Measurements from ENCODE around the gene DDX39B. TPM values are rescaled to one million over a fixed set of nuclear protein-coding genes. Genes with fewer than 3 reads are reported as not detected.

Gene DDX39B
- total and polyA plus RNA-seq, 9 of the 15 experiments (the other 6 are each of a cell fraction or from before 2014, with no cell fraction given): 479 to 869 (median 592) TPM

GRCh38 chr6:31529329-31530150 lies 12.3 kb downstream of the DDX39B start (continued):
- TF ChIP-seq CEBPB (tag; IDR thresholded peaks at IDR 0.05): no peak
- TF ChIP-seq ZSCAN29 (IDR thresholded peaks at IDR 0.05): no peak
- TF ChIP-seq, protein P1, sequence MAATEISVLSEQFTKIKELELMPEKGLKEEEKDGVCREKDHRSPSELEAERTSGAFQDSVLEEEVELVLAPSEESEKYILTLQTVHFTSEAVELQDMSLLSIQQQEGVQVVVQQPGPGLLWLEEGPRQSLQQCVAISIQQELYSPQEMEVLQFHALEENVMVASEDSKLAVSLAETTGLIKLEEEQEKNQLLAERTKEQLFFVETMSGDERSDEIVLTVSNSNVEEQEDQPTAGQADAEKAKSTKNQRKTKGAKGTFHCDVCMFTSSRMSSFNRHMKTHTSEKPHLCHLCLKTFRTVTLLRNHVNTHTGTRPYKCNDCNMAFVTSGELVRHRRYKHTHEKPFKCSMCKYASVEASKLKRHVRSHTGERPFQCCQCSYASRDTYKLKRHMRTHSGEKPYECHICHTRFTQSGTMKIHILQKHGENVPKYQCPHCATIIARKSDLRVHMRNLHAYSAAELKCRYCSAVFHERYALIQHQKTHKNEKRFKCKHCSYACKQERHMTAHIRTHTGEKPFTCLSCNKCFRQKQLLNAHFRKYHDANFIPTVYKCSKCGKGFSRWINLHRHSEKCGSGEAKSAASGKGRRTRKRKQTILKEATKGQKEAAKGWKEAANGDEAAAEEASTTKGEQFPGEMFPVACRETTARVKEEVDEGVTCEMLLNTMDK (IDR thresholded peaks at IDR 0.05; ENCODE audit: borderline replicate concordance, insufficient read depth, low read depth, low read length, poor library complexity, severe bottlenecking): no peak
- TF ChIP-seq ZNF12 (CRISPR knock-in tag; IDR thresholded peaks at IDR 0.05): no peak
- TF ChIP-seq RFX7 (CRISPR knock-in tag; IDR thresholded peaks at IDR 0.05): peak; percentile 70; the same call in 1 of the 2 replicates
- no peak for TF ChIP-seq ZNF174 (CRISPR knock-in tag; IDR thresholded peaks at IDR 0.05)
- TF ChIP-seq RREB1 (CRISPR knock-in tag; IDR thresholded peaks at IDR 0.05): no peak
- peak; percentile 71 for TF ChIP-seq POLR2G (IDR thresholded peaks at IDR 0.05; ENCODE audit: low read depth, low read length)
- no peak for TF ChIP-seq ZNF3 (CRISPR knock-in tag; IDR thresholded peaks at IDR 0.05)
- TF ChIP-seq MYNN (IDR thresholded peaks at IDR 0.05): peak; percentile 54; the same call in 1 of the 2 replicates
- TF ChIP-seq MYNN (CRISPR knock-in tag; IDR thresholded peaks at IDR 0.05): no peak
- TF ChIP-seq NFE2L1 (tag; IDR thresholded peaks at IDR 0.05; ENCODE audit: borderline replicate concordance, low read depth): no peak
- peak; percentile 52; the same call in 1 of the 2 replicates for TF ChIP-seq POLR2AphosphoS5 (IDR thresholded peaks at IDR 0.05; ENCODE audit: control insufficient read depth, insufficient read depth, low read depth, low read length)
- peak; percentile 54 for TF ChIP-seq RBFOX2 (IDR thresholded peaks at IDR 0.05; ENCODE audit: low read depth, low read length)
- TF ChIP-seq MBD2 (IDR thresholded peaks at IDR 0.05; ENCODE audit: borderline replicate concordance, low read depth): 0 out of 2 replicates have a peak, but pooled peaks have one; percentile 11
- TF ChIP-seq, protein P2, sequence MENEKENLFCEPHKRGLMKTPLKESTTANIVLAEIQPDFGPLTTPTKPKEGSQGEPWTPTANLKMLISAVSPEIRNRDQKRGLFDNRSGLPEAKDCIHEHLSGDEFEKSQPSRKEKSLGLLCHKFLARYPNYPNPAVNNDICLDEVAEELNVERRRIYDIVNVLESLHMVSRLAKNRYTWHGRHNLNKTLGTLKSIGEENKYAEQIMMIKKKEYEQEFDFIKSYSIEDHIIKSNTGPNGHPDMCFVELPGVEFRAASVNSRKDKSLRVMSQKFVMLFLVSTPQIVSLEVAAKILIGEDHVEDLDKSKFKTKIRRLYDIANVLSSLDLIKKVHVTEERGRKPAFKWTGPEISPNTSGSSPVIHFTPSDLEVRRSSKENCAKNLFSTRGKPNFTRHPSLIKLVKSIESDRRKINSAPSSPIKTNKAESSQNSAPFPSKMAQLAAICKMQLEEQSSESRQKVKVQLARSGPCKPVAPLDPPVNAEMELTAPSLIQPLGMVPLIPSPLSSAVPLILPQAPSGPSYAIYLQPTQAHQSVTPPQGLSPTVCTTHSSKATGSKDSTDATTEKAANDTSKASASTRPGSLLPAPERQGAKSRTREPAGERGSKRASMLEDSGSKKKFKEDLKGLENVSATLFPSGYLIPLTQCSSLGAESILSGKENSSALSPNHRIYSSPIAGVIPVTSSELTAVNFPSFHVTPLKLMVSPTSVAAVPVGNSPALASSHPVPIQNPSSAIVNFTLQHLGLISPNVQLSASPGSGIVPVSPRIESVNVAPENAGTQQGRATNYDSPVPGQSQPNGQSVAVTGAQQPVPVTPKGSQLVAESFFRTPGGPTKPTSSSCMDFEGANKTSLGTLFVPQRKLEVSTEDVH (IDR thresholded peaks at IDR 0.05; ENCODE audit: low read depth, partially characterized antibody): no peak
- no peak for TF ChIP-seq RBM15 (IDR thresholded peaks at IDR 0.05; ENCODE audit: insufficient read depth, low read length)
- peak; percentile 90 for TF ChIP-seq SUPT5H (IDR thresholded peaks at IDR 0.05)
